ENCODE results near the gene CDKAL1.

CDKAL1 gene

DNA sequence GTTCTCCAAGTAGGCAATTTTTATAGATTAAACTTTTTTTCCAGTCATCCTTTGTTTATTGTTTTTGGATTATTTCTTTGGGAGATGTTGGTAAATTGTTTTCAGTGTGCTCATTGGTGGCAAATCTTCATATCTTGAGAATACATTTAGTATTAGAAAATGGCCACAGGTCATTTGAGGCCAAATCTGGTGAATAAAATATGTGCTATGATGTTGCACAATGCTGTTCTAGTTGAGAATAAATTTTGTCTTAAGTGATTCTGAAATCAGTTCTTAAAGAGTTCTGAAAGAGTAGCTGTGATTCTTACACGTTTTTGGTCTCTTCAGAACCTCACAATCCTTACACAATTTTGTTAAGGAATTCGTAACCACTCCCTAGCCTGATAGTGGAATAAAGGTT is 20.1 kb downstream of the CDKAL1 start:
- TF ChIP-seq, protein P1, sequence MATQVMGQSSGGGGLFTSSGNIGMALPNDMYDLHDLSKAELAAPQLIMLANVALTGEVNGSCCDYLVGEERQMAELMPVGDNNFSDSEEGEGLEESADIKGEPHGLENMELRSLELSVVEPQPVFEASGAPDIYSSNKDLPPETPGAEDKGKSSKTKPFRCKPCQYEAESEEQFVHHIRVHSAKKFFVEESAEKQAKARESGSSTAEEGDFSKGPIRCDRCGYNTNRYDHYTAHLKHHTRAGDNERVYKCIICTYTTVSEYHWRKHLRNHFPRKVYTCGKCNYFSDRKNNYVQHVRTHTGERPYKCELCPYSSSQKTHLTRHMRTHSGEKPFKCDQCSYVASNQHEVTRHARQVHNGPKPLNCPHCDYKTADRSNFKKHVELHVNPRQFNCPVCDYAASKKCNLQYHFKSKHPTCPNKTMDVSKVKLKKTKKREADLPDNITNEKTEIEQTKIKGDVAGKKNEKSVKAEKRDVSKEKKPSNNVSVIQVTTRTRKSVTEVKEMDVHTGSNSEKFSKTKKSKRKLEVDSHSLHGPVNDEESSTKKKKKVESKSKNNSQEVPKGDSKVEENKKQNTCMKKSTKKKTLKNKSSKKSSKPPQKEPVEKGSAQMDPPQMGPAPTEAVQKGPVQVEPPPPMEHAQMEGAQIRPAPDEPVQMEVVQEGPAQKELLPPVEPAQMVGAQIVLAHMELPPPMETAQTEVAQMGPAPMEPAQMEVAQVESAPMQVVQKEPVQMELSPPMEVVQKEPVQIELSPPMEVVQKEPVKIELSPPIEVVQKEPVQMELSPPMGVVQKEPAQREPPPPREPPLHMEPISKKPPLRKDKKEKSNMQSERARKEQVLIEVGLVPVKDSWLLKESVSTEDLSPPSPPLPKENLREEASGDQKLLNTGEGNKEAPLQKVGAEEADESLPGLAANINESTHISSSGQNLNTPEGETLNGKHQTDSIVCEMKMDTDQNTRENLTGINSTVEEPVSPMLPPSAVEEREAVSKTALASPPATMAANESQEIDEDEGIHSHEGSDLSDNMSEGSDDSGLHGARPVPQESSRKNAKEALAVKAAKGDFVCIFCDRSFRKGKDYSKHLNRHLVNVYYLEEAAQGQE (IDR thresholded peaks at IDR 0.05; ENCODE audit: insufficient read depth in 1 of 2, low read depth in 2 of 2, low read length in 2 of 2) = no peak
- TF ChIP-seq POLR2AphosphoS5 (IDR thresholded peaks at IDR 0.05; ENCODE audit: low read depth, low read length) (no peak), FOXP2 (optimal IDR thresholded peaks at IDR 0.05; ENCODE audit: borderline replicate concordance, extremely low read depth, extremely low read length, insufficient read depth) (no peak), SIN3A (IDR thresholded peaks at IDR 0.05; ENCODE audit: borderline replicate concordance, insufficient read depth, low read length) (no peak), TAF1 (IDR thresholded peaks at IDR 0.05; ENCODE audit: borderline replicate concordance, insufficient read depth, low read length) (no peak)

DNA sequence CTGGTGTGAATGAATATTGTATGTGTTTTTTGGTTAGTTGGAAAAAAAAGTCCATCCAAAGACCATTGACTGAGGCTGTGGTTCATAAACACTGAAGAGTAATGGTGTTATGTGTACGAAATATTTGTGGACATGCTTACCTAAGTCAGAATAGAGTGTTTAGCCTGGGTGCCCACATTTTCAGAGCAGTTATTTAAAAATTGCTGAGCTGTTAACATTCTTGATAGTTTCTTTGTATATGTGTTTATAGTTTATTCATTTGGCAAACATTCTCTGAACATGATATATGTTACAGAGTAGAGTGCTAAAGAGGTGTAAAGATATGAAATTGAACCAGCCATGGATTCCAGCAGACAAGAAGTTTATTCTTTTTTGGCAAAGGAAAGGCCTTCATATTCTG is 20.6 kb downstream of the CDKAL1 start:
- no peak for TF ChIP-seq TAF1 (IDR thresholded peaks at IDR 0.05; ENCODE audit: borderline replicate concordance, insufficient read depth, low read length)

- TF ChIP-seq POLR2AphosphoS5 (IDR thresholded peaks at IDR 0.05; ENCODE audit: low read depth, low read length) = no peak
- TF ChIP-seq FOXP2 (optimal IDR thresholded peaks at IDR 0.05; ENCODE audit: borderline replicate concordance, extremely low read depth, extremely low read length, insufficient read depth) = no peak
- no peak for TF ChIP-seq SIN3A (IDR thresholded peaks at IDR 0.05; ENCODE audit: borderline replicate concordance, insufficient read depth, low read length)
- TF ChIP-seq, protein P1 (IDR thresholded peaks at IDR 0.05; ENCODE audit: insufficient read depth in 1 of 2, low read depth in 2 of 2, low read length in 2 of 2) = no peak
- no peak for TF ChIP-seq TAF1 (IDR thresholded peaks at IDR 0.05; ENCODE audit: borderline replicate concordance, insufficient read depth, low read length)
Measured at GRCh38 chr6:20559924-20560551, 25.8 kb downstream of the CDKAL1 start.

DNA sequence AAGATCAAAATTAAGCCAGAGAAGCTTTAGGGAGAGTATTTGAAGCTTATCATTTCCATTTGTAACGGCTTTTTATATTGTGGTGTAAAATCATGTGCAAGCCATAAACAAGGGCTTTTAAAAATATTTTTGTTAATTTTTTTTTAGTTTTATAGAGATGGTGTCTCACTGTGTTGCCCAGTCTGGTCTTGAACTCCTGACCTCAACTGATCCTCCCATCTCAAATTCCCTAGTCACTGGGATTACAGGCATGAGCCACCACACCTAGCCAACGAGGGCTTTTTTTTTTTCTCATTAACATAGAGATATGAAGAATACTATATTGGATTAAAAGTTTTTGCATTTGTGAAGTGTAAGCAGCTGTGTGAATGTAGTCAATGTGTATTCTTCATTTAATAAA is 29.1 kb downstream of the CDKAL1 start:
- TF ChIP-seq POLR2AphosphoS5 (IDR thresholded peaks at IDR 0.05; ENCODE audit: low read depth, low read length) (no peak), SIN3A (IDR thresholded peaks at IDR 0.05; ENCODE audit: borderline replicate concordance, insufficient read depth, low read length) (no peak), FOXP2 (optimal IDR thresholded peaks at IDR 0.05; ENCODE audit: borderline replicate concordance, extremely low read depth, extremely low read length, insufficient read depth) (no peak), TAF1 (IDR thresholded peaks at IDR 0.05; ENCODE audit: borderline replicate concordance, insufficient read depth, low read length) (no peak)
- TF ChIP-seq, protein P1 (IDR thresholded peaks at IDR 0.05; ENCODE audit: insufficient read depth in 1 of 2, low read depth in 2 of 2, low read length in 2 of 2) = no peak

DNA sequence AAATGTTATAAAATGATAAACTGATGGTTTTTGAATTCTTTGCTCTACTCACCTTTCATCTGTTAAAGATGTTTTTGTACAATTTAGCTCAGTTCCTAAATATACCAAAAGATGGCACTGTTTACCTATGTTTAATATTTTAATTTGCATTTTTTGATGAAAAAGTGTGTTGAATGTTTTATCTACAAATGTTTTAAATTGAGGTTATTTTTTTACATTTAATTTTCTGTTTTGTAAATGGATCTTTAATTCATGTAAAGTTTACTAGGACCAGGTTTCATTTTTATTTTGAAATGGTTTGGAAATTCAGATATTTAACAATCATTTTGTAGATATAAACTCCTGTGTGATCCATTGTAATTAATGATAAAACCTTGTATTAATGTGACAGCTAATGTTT is 30.0 kb downstream of the CDKAL1 start:
- TF ChIP-seq POLR2AphosphoS5 (IDR thresholded peaks at IDR 0.05; ENCODE audit: low read depth, low read length) (no peak), SIN3A (IDR thresholded peaks at IDR 0.05; ENCODE audit: borderline replicate concordance, insufficient read depth, low read length) (no peak), TAF1 (IDR thresholded peaks at IDR 0.05; ENCODE audit: borderline replicate concordance, insufficient read depth, low read length) (no peak), FOXP2 (optimal IDR thresholded peaks at IDR 0.05; ENCODE audit: borderline replicate concordance, extremely low read depth, extremely low read length, insufficient read depth) (no peak)
- TF ChIP-seq, protein P1 (IDR thresholded peaks at IDR 0.05; ENCODE audit: insufficient read depth in 1 of 2, low read depth in 2 of 2, low read length in 2 of 2) = no peak
